Endodermal cell (in vitro differentiated cells): ENCODE results near the gene HDAC6. TPM values are rescaled to one million over a fixed set of nuclear protein-coding genes. Genes with fewer than 3 reads are reported as not detected.

Source experiments
- DNase-seq: peaks from one replicate; pipeline ENCODE4 v3.0.0-alpha.2; 2017
- H3K27ac ChIP-seq: 2 replicates; pipeline ENCODE4 v1.5.1; 2013; ENCODE audit warnings: mild to moderate bottlenecking, low read depth, low read length, moderate library complexity
- H3K27me3 ChIP-seq: 2 replicates; pipeline ENCODE4 v1.6.1; 2013; ENCODE audit warnings: mild to moderate bottlenecking, low read length, moderate library complexity; ENCODE audit not compliant: insufficient read depth, control insufficient read depth, poor library complexity, severe bottlenecking
- H3K36me3 ChIP-seq: 2 replicates; pipeline ENCODE4 v1.7.0; 2013; ENCODE audit warnings: mild to moderate bottlenecking, low read length, moderate library complexity; ENCODE audit not compliant: control insufficient read depth, insufficient read depth
- H3K4me1 ChIP-seq: one replicate; pipeline ENCODE4 v1.7.0; 2013; ENCODE audit warnings: low read length; ENCODE audit not compliant: control insufficient read depth, insufficient read depth
- H3K4me3 ChIP-seq: 2 replicates; pipeline ENCODE4 v1.5.1; 2013; ENCODE audit warnings: mild to moderate bottlenecking, low read length, moderate library complexity
- H3K9ac ChIP-seq: 2 replicates; pipeline ENCODE4 v1.6.1; 2013; ENCODE audit warnings: mild to moderate bottlenecking, low read length, moderate library complexity; ENCODE audit not compliant: poor library complexity, severe bottlenecking; ENCODE audit errors: extremely low read depth
- H3K9me3 ChIP-seq: 2 replicates; pipeline ENCODE4 v1.6.1; 2013; ENCODE audit warnings: mild to moderate bottlenecking, low read length, moderate library complexity; ENCODE audit not compliant: control insufficient read depth
- H3K27ac Mint-ChIP-seq: 2 replicates; pipeline ENCODE4 v1.8.0; 2020; ENCODE audit warnings: mixed read lengths
- H3K27me3 Mint-ChIP-seq: 2 replicates; pipeline ENCODE4 v1.8.0; 2021; ENCODE audit warnings: mild to moderate bottlenecking, mixed read lengths; ENCODE audit not compliant: insufficient read depth
- H3K36me3 Mint-ChIP-seq: 2 replicates; pipeline ENCODE4 v1.8.0; 2020; ENCODE audit warnings: low read depth, mixed read lengths
- H3K4me1 Mint-ChIP-seq: 2 replicates; pipeline ENCODE4 v1.8.0; 2020; ENCODE audit warnings: mixed read lengths
- H3K4me3 Mint-ChIP-seq: 2 replicates; pipeline ENCODE4 v1.8.0; 2020; ENCODE audit warnings: mild to moderate bottlenecking, moderate library complexity, mixed read lengths
- H3K9me3 Mint-ChIP-seq: 2 replicates; pipeline ENCODE4 v1.8.0; 2020; ENCODE audit warnings: mild to moderate bottlenecking, mixed read lengths
- CTCF ChIP-seq: fragments of 200-600 bp; sonication (generic); conservative IDR thresholded peaks from 2 replicates; pipeline ENCODE4 v1.5.0; 2021; ENCODE audit warnings: antibody characterized with exemption, mild to moderate bottlenecking
- WGBS, 2 experiments: methylation state at CpG; one replicate each; pipeline versions ENCODE4 v1.1.5 to v1.1.7; 2013; ENCODE audit warnings: missing lambda C conversion rate in 2 of 2, mixed read lengths in 1 of 2; ENCODE audit not compliant: insufficient coverage in 1 of 2, insufficient read length in 1 of 2; 5-methylcytosine and 5-hydroxymethylcytosine counted together
- total RNA-seq, 2 donors: library from RNA; stranded (reverse); fragmentation: NEBNext Ultra II Directional in 1 of 2; extraction: Animal tissue kit (Norgen Biotek cat#: 25700) in 1 of 2; gene quantifications; 2 replicates in 1 of 2; 3 replicates in 1 of 2; pipeline ENCODE4 v1.2.1, GENCODE V29; 2021

The HDAC6 gene
- total RNA-seq, 2 donors from 2014 or later = 121 to 135 TPM

GRCh38 chrX:48779399-48779798 lies 22.5 kb upstream of the HDAC6 start:
- no peak overlapping the region for H3K27ac Mint-ChIP-seq
- no peak for TF ChIP-seq CTCF
- H3K27me3 Mint-ChIP-seq = no peaks in the 10 kb centered on the region
- no peak overlapping the region for H3K27ac ChIP-seq
- no peaks in the 10 kb centered on the region for H3K4me1 ChIP-seq
- no peak for DNase-seq
- no peaks in the 10 kb centered on the region for H3K36me3 ChIP-seq
- no peaks in the 10 kb centered on the region for H3K9me3 ChIP-seq
- 76 to 86% methylated on average over 4 to 7 of the region's 7 CpGs for WGBS, 2 experiments
- H3K9me3 Mint-ChIP-seq = peaks cover 69% of the 10 kb centered on the region
- H3K27me3 ChIP-seq = no peaks in the 10 kb centered on the region
- H3K4me3 ChIP-seq = no peak overlapping the region
- H3K4me1 Mint-ChIP-seq = no peaks in the 10 kb centered on the region
- H3K9ac ChIP-seq = no peak overlapping the region
- no peaks in the 10 kb centered on the region for H3K36me3 Mint-ChIP-seq
- no peak overlapping the region for H3K4me3 Mint-ChIP-seq

GRCh38 chrX:48781705-48782104 lies 20.2 kb upstream of the HDAC6 start:
- WGBS, 2 experiments = 92% methylated on average over 5 of the region's 6 CpGs; no CpG with 5 or more reads in 1 of the 2 experiments
- no peak overlapping the region for H3K27ac Mint-ChIP-seq
- H3K4me1 ChIP-seq = no peaks in the 10 kb centered on the region
- peaks cover 2% of the 10 kb centered on the region for H3K27me3 Mint-ChIP-seq
- H3K36me3 Mint-ChIP-seq = no peaks in the 10 kb centered on the region
- no peaks in the 10 kb centered on the region for H3K9me3 ChIP-seq
- TF ChIP-seq CTCF = no peak
- no peak overlapping the region for H3K27ac ChIP-seq
- H3K9me3 Mint-ChIP-seq = peaks cover 64% of the 10 kb centered on the region
- no peaks in the 10 kb centered on the region for H3K4me1 Mint-ChIP-seq
- no peak overlapping the region for H3K4me3 Mint-ChIP-seq
- no peak for DNase-seq
- H3K4me3 ChIP-seq = no peak overlapping the region
- no peaks in the 10 kb centered on the region for H3K27me3 ChIP-seq
- H3K9ac ChIP-seq = no peak overlapping the region
- H3K36me3 ChIP-seq = no peaks in the 10 kb centered on the region

- no peak overlapping the region for H3K9ac ChIP-seq
- no peak overlapping the region for H3K4me3 ChIP-seq
- no peaks in the 10 kb centered on the region for H3K4me1 ChIP-seq
- H3K27me3 Mint-ChIP-seq = peaks cover 6% of the 10 kb centered on the region
- H3K4me1 Mint-ChIP-seq = no peaks in the 10 kb centered on the region
- no peaks in the 10 kb centered on the region for H3K36me3 Mint-ChIP-seq
- no peaks in the 10 kb centered on the region for H3K36me3 ChIP-seq
- DNase-seq = no peak
- no peaks in the 10 kb centered on the region for H3K27me3 ChIP-seq
- no peak overlapping the region for H3K27ac ChIP-seq
- peaks cover 64% of the 10 kb centered on the region for H3K9me3 Mint-ChIP-seq
- TF ChIP-seq CTCF = no peak
- no peak overlapping the region for H3K27ac Mint-ChIP-seq
- 94 to 100% methylated on average over 1 of the region's 2 CpGs for WGBS, 2 experiments
- no peak overlapping the region for H3K4me3 Mint-ChIP-seq
- H3K9me3 ChIP-seq = no peaks in the 10 kb centered on the region
Measured at GRCh38 chrX:48782216-48782615, 19.7 kb upstream of the HDAC6 start.
